Activated naive CD8-positive, alpha-beta T cell treated with anti-CD3 and anti-CD28 coated beads, Interleukin-2, amount 50 U/mL, for 24 hours (primary cell): ENCODE data around the gene SNX32.

Experiments
- ATAC-seq: fragments of 150-1000 bp; cut with Tn5 transposase; one replicate; pipeline ENCODE4 v1.10.0; 2021
- DNase-seq: peaks from one replicate; pipeline ENCODE4 v3.0.0; 2021
- H3K27ac Mint-ChIP-seq: one replicate; pipeline ENCODE4 v1.8.0; 2021; ENCODE audit warnings: mild to moderate bottlenecking, mixed read lengths
- H3K27me3 Mint-ChIP-seq: one replicate; pipeline ENCODE4 v1.8.0; 2021; ENCODE audit warnings: mixed read lengths
- H3K36me3 Mint-ChIP-seq: one replicate; pipeline ENCODE4 v1.8.0; 2021; ENCODE audit warnings: low read depth, mixed read lengths
- H3K4me1 Mint-ChIP-seq: one replicate; pipeline ENCODE4 v1.8.0; 2021; ENCODE audit warnings: mixed read lengths
- H3K4me3 Mint-ChIP-seq: one replicate; pipeline ENCODE4 v1.8.0; 2021; ENCODE audit warnings: mild to moderate bottlenecking, moderate library complexity, mixed read lengths
- H3K9me3 Mint-ChIP-seq: one replicate; pipeline ENCODE4 v1.8.0; 2021; ENCODE audit warnings: mixed read lengths

Gene SNX32

GRCh38 chr11:65896034-65896999 lies 62.6 kb downstream of the SNX32 start:
- DNase-seq (peak; percentile 3), ATAC-seq (no peak)
- H3K4me3 Mint-ChIP-seq, result peak overlapping the region; percentile 68

DNA sequence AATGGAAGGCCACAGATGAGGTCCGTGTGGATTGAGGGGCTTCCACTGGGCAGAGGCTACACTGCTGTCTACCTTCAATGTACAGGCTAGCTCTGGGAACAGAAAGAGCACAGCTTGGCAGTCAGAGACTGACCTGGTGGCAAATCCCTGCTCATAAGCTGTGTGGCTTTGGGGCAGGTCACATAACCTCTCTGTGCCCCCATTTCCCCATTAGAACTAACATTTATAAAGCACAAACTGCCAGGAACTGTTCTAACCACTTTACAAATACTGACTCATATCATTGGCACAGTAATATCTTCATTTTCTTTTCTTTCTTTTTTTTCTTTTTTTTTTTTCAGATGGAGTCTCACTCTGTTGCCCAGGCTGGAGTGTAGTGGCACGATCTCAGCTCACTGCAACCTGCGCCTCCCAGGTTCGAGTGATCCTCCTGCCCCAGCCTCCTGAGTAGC lies 63.3 kb downstream of the SNX32 start:
- peak overlapping the region; percentile 73 for H3K27ac Mint-ChIP-seq
- H3K4me1 Mint-ChIP-seq, result peaks cover 68% of the 10 kb centered on the region
- ATAC-seq, result no peak
- H3K36me3 Mint-ChIP-seq, result peaks cover 45% of the 10 kb centered on the region
- peak overlapping the region; percentile 68 for H3K4me3 Mint-ChIP-seq
- H3K27me3 Mint-ChIP-seq, result peaks cover 2% of the 10 kb centered on the region
- no peak for DNase-seq
- H3K9me3 Mint-ChIP-seq, result no peaks in the 10 kb centered on the region

More at GRCh38 chr11:65896034-65896999, 62.6 kb downstream of the SNX32 start:
- H3K27ac Mint-ChIP-seq, result peak overlapping the region; percentile 76
- H3K4me1 Mint-ChIP-seq, result peaks cover 67% of the 10 kb centered on the region
- H3K27me3 Mint-ChIP-seq, result peaks cover 2% of the 10 kb centered on the region
- no peaks in the 10 kb centered on the region for H3K9me3 Mint-ChIP-seq
- H3K36me3 Mint-ChIP-seq, result peaks cover 47% of the 10 kb centered on the region

GRCh38 chr11:65898656-65899355 lies 65.0 kb downstream of the SNX32 start:
- ATAC-seq (no peak), DNase-seq (no peak)
- Mint-ChIP-seq H3K4me3 (peak overlapping the region; percentile 88), H3K27ac (peak overlapping the region; percentile 75), H3K9me3 (no peaks in the 10 kb centered on the region), H3K27me3 (peaks cover 3% of the 10 kb centered on the region), H3K4me1 (peaks cover 55% of the 10 kb centered on the region), H3K36me3 (peaks cover 35% of the 10 kb centered on the region)

GRCh38 chr11:65899356-65900124 lies 65.8 kb downstream of the SNX32 start:
- no peaks in the 10 kb centered on the region for H3K9me3 Mint-ChIP-seq
- peak overlapping the region; percentile 88 for H3K4me3 Mint-ChIP-seq
- H3K27ac Mint-ChIP-seq, result peak overlapping the region; percentile 82
- peaks cover 31% of the 10 kb centered on the region for H3K36me3 Mint-ChIP-seq
- DNase-seq (peak; percentile 85), ATAC-seq (peak; percentile 48)
- peaks cover 49% of the 10 kb centered on the region for H3K4me1 Mint-ChIP-seq
- peaks cover 6% of the 10 kb centered on the region for H3K27me3 Mint-ChIP-seq

GRCh38 chr11:65900125-65900898 lies 66.5 kb downstream of the SNX32 start, which contains the start of gene FOSL1:
Gene FOSL1 (minus strand): TSS chr11:65900388. CDS start chr11:65900339, 49 bp downstream.
- peak; percentile 90 for ATAC-seq

DNA sequence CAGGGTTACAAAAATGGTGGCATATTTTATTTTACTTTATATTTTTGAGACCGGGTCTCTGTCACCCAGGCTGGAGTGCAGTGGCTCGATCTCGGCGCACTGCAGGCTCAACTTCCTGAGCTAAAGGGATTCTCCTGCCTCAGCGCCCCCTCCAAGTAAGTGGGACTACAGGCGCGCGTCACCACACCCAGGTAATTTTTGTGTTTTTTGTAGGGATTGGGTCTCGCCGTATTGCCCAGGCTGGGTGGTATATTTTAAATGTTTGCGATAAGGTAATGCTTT lies 67.1 kb downstream of the SNX32 start:
- Mint-ChIP-seq H3K27ac (peak overlapping the region; percentile 73), H3K9me3 (no peaks in the 10 kb centered on the region), H3K4me1 (peaks cover 39% of the 10 kb centered on the region), H3K36me3 (peaks cover 23% of the 10 kb centered on the region), H3K4me3 (peak overlapping the region; percentile 51), H3K27me3 (peaks cover 6% of the 10 kb centered on the region)
- DNase-seq (no peak), ATAC-seq (no peak)

More at GRCh38 chr11:65900125-65900898, 66.5 kb downstream of the SNX32 start, which contains the start of gene FOSL1:
- H3K27me3 Mint-ChIP-seq, result peaks cover 6% of the 10 kb centered on the region
- H3K4me1 Mint-ChIP-seq, result peaks cover 44% of the 10 kb centered on the region
- H3K36me3 Mint-ChIP-seq, result peaks cover 29% of the 10 kb centered on the region
- peak; percentile 95 for DNase-seq
- peak within 1 kb of the TSS; percentile 82 for H3K27ac Mint-ChIP-seq
- H3K9me3 Mint-ChIP-seq, result no peaks in the 10 kb centered on the region
- H3K4me3 Mint-ChIP-seq, result peak within 1 kb of the TSS; percentile 88

- Mint-ChIP-seq H3K4me3 (no peak overlapping the region), H3K27me3 (peaks cover 8% of the 10 kb centered on the region), H3K36me3 (peaks cover 7% of the 10 kb centered on the region), H3K9me3 (no peaks in the 10 kb centered on the region), H3K27ac (no peak overlapping the region), H3K4me1 (peaks cover 20% of the 10 kb centered on the region)
- no peak for DNase-seq
- ATAC-seq, result no peak
These were observed 69.3 kb downstream of the SNX32 start for GRCh38 chr11:65903068-65903481.
